BE2C (cell line): ENCODE results near the gene ADCK2.
"Not testable (repeated sequence)": the region's sequence is repeated elsewhere in the genome, so short reads cannot be mapped to it uniquely, and the experiment has no call there.

ENCODE experiments used
- DNase-seq: peaks from one replicate; pipeline ENCODE4 v3.0.0-alpha.2; 2020
- H3K27me3 ChIP-seq: fragments of 250-450 bp; sonication (Bioruptor Pico); 2 replicates; pipeline ENCODE4 v1.5.1; 2020; ENCODE audit warnings: mild to moderate bottlenecking
- H3K36me3 ChIP-seq: fragments of 250-450 bp; sonication (Bioruptor Pico); 2 replicates; pipeline ENCODE4 v1.5.1; 2020; ENCODE audit warnings: mild to moderate bottlenecking
- H3K4me1 ChIP-seq: fragments of 250-450 bp; sonication (Bioruptor Pico); 2 replicates; pipeline ENCODE4 v1.5.1; 2020
- H3K4me3 ChIP-seq: 2 replicates; pipeline ENCODE4 v1.5.1; 2011; ENCODE audit warnings: low read depth, low read length
- H3K9me3 ChIP-seq: fragments of 250-450 bp; sonication (Bioruptor Pico); 2 replicates; pipeline ENCODE4 v1.5.1; 2020
- CTCF ChIP-seq: IDR thresholded peaks from 2 replicates; pipeline ENCODE4 v1.5.1; 2012; ENCODE audit warnings: mild to moderate bottlenecking, low read depth, low read length

ADCK2 gene

DNA sequence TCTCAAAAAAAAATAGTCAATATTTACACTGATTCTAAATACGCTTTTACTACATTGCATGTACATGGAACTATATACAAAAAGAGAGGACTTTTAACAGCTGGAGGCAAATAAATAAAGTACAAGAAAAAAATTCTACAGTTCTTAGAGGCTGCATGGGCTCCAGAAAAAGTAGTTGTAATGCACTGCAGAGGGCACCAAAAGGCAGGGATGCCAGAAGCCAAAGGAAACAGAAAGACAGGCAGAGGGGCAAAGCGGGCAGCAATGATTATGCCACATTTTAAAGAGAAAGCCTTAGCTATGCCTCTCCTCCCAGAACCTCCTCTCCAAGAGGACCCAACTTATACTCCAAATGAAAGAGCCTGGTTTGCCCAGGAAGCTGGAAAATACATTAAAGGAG is 11.6 kb upstream of the ADCK2 start:
- Histone ChIP-seq H3K36me3 (no peaks in the 10 kb centered on the region), H3K27me3 (no peaks in the 10 kb centered on the region), H3K4me3 (no peak overlapping the region), H3K9me3 (no peaks in the 10 kb centered on the region), H3K4me1 (no peaks in the 10 kb centered on the region)
- peak; percentile 21; the same call in 1 of the 2 replicates for TF ChIP-seq CTCF
- no peak for DNase-seq

DNA sequence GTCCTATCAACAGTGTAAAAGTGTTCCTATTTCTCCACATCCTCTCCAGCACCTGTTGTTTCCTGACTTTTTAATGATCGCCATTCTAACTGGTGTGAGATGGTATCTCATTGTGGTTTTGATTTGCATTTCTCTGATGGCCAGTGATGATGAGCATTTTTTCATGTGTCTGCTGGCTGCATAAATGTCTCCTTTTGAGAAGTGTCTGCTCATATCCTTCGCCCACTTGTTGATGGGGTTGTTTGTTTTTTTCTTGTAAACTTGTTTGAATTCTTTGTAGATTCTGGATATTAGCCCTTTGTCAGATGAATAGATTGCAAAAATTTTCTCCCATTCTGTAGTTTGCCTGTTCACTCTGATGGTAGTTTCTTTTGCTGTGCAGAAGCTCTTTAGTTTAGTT is 9.8 kb upstream of the ADCK2 start:
- not testable (repeated sequence) for H3K4me1 ChIP-seq

GRCh38 chr7:140667476-140667875 is 5.3 kb upstream of the ADCK2 start:
- Histone ChIP-seq H3K27me3 (no peaks in the 10 kb centered on the region), H3K9me3 (no peaks in the 10 kb centered on the region), H3K36me3 (no peaks in the 10 kb centered on the region), H3K4me1 (no peaks in the 10 kb centered on the region), H3K4me3 (no peak overlapping the region)
- no peak for TF ChIP-seq CTCF
- no peak for DNase-seq

More for the DNA sequence above, 9.8 kb upstream of the ADCK2 start:
- not testable (repeated sequence) for H3K4me3 ChIP-seq, H3K36me3 ChIP-seq, DNase-seq, H3K9me3 ChIP-seq, H3K27me3 ChIP-seq

- no peaks in the 10 kb centered on the region for H3K9me3 ChIP-seq
- no peaks in the 10 kb centered on the region for H3K36me3 ChIP-seq
- no peaks in the 10 kb centered on the region for H3K4me1 ChIP-seq
- TF ChIP-seq CTCF: no peak
- peaks cover 5% of the 10 kb centered on the region; the same call in 1 of the 2 replicates for H3K27me3 ChIP-seq
- H3K4me3 ChIP-seq: no peak overlapping the region
- no peak for DNase-seq
Measured at GRCh38 chr7:140668641-140669040, 4.1 kb upstream of the ADCK2 start.

DNA sequence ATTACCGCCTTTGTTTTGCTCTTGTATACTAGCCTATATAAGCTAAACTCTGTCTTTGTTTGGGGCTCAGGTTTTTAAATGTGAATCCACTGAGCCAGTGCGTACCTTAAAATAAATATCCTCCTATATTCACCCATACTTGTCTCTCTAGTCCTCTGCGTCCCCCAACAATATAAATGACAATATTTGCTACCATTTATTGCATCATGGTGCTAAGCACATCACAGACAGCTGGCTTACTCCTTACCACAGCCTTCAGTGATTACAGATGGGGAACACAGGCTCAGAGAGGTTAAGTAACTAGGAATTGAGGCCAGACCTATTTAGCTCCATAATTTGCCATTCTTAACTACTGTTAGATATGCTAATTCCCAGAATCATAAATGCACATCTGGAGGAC is 3.4 kb upstream of the ADCK2 start:
- no peak overlapping the region for H3K4me3 ChIP-seq
- H3K9me3 ChIP-seq: no peaks in the 10 kb centered on the region
- no peaks in the 10 kb centered on the region for H3K36me3 ChIP-seq
- no peak for DNase-seq
- no peaks in the 10 kb centered on the region for H3K4me1 ChIP-seq
- no peak for TF ChIP-seq CTCF
- H3K27me3 ChIP-seq: peaks cover 6% of the 10 kb centered on the region; the same call in 1 of the 2 replicates

GRCh38 chr7:140669862-140670261 is 2.9 kb upstream of the ADCK2 start:
- not testable (repeated sequence) for H3K27me3 ChIP-seq, H3K36me3 ChIP-seq, H3K4me1 ChIP-seq, DNase-seq, H3K4me3 ChIP-seq, H3K9me3 ChIP-seq

DNA sequence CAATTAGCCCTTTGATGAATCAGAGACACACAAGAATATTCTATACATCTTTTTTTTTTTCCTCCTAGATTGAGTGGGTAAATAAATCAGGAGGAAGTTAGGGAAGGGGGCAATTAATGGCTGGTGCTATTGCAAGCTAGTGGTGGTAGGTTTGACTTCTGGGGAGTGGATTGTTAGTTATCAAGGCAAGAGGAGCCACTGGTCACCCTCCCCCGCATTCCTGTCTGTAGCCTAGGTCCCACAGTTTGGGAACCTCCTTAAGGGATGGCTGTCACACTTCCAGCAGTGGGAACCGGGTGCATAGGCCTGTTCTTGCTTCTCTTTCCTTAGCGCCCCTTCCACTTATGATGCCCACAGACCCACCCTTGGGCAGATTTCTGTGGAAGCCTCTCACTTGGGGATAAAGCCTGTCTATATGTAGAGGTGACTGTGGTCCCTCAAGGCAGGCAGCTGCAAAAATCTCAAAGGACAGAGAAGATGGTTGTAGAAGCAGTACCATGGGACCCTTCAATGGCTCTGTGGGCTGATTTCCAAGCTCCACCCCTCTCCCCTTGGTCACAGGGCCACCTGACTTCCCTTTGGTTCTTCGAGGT is 2.3 kb upstream of the ADCK2 start:
- H3K4me3 ChIP-seq: no peak overlapping the region
- H3K27me3 ChIP-seq: peaks cover 6% of the 10 kb centered on the region; the same call in 1 of the 2 replicates
- H3K9me3 ChIP-seq: no peaks in the 10 kb centered on the region
- no peaks in the 10 kb centered on the region for H3K36me3 ChIP-seq
- no peaks in the 10 kb centered on the region for H3K4me1 ChIP-seq
- DNase-seq: no peak
- no peak for TF ChIP-seq CTCF
